Psoas muscle (tissue), 8 donors: ENCODE data around the gene NHLH1. TPM values are rescaled to one million over a fixed set of nuclear protein-coding genes. Genes with fewer than 3 reads are reported as not detected.

Experiments
- ATAC-seq, 4 donors: fragments of 200-7000 bp; cut with Tn5 transposase; one replicate each; pipeline ENCODE4 v1.9.1; 2020; ENCODE audit warnings: moderate library complexity in 3 of 4, mild to moderate bottlenecking in 2 of 4
- DNase-seq, 2 donors: peaks; one replicate each; pipeline ENCODE4 v3.0.0-alpha.2; 2020
- H3K27ac ChIP-seq: fragments of 200-600 bp; one replicate; pipeline ENCODE4 v1.8.0; 2022
- H3K27me3 ChIP-seq, 3 donors: fragments of 200-600 bp in 1 of 3; one replicate each; pipeline versions ENCODE4 v1.6.1 to v1.8.0; 2013 to 2022; ENCODE audit warnings: low read length in 2 of 3, mild to moderate bottlenecking in 2 of 3, moderate library complexity in 1 of 3; ENCODE audit not compliant: insufficient read depth in 3 of 3
- H3K36me3 ChIP-seq, 2 donors: fragments of 200-600 bp in 1 of 2; one replicate each; pipeline versions ENCODE4 v1.6.1 to v1.8.0; 2013 to 2022; ENCODE audit warnings: low read depth in 1 of 2, mild to moderate bottlenecking in 1 of 2, moderate library complexity in 1 of 2; ENCODE audit not compliant: insufficient read depth in 1 of 2
- H3K4me1 ChIP-seq: fragments of 200-600 bp; one replicate; pipeline ENCODE4 v1.8.0; 2022
- H3K4me3 ChIP-seq: fragments of 200-600 bp; one replicate; pipeline ENCODE4 v1.8.0; 2022; ENCODE audit warnings: mild to moderate bottlenecking
- H3K9me3 ChIP-seq: fragments of 200-600 bp; one replicate; pipeline ENCODE4 v1.8.0; 2022
- CTCF ChIP-seq: fragments of 200-600 bp; IDR thresholded peaks from one replicate; pipeline ENCODE4 v1.8.0; 2022; ENCODE audit warnings: antibody characterized with exemption
- WGBS, 3 donors: extraction: QIAGEN DNeasy Blood & Tissue Kit; methylation state at CpG; one replicate each; pipeline versions ENCODE4 v1.1.6 to v1.1.7; 2013; 5-methylcytosine and 5-hydroxymethylcytosine counted together
- intact Hi-C, 2 donors: fragments of 100-400 bp; cut with DNase I; formaldehyde crosslinking; loops; one replicate each; pipeline versions ENCODE4 v1.11.0 to v1.14.2; 2022
- polyA plus RNA-seq, 3 donors: library from polyadenylated mRNA; stranded (reverse); fragments of 200-250 nt; gene quantifications; one replicate each; pipeline ENCODE4 v1.2.3, GENCODE V29; 2013
- total RNA-seq, 4 donors: library from RNA; stranded (reverse); fragmentation: NEBNext Ultra II Directional in 2 of 4; extraction: Animal tissue kit (Norgen Biotek cat#: 25700) in 2 of 4; gene quantifications; one replicate each; pipeline versions ENCODE4 v1.2.1 to v1.2.4, GENCODE V29; 2021 to 2023
- donor health status: healthy with polysubstance abuse.
- donor health status: DM: no; HTN: no; CAD: no; lungs with moderate emphysema.
- donor health status: Bipolar disorder and iron deficiency.
- donor health status: healthy.
- donor health status: DM: yes; HTN: yes; CAD: no.
- donor health status: DM: no; HTN: no; CAD: no.
- donor health status: DM: no; HTN: no; CAD: no.
- donor health status: DM: yes; HTN: yes; CAD: no.

Gene NHLH1
- total and polyA plus RNA-seq, 7 donors = 0.06 to 0.20 (median 0.10) TPM; not detected in 3

- H3K27me3 ChIP-seq = peaks cover 0 to 11% (median 2%) of the 10 kb centered on the region in 3 donors
- no peaks in the 10 kb centered on the region for H3K4me1 ChIP-seq
- no peak for DNase-seq
- intact Hi-C loops = no loop called here
- ATAC-seq = no peak
- no peak for TF ChIP-seq CTCF
- no peak overlapping the region for H3K4me3 ChIP-seq
- H3K36me3 ChIP-seq = no peaks in the 10 kb centered on the region
- no peaks in the 10 kb centered on the region for H3K9me3 ChIP-seq
- WGBS, 3 donors = 94 to 95% (median 95%) methylated on average over 8 of the region's 8 CpGs
- no peak overlapping the region for H3K27ac ChIP-seq
Measured at GRCh38 chr1:160394673-160395072, 27.8 kb downstream of the NHLH1 start.

- Histone ChIP-seq H3K4me3 (no peak overlapping the region), H3K4me1 (peaks cover 4% of the 10 kb centered on the region), H3K27me3 (peaks cover 0 to 32% (median 7%) of the 10 kb centered on the region in 3 donors), H3K9me3 (no peaks in the 10 kb centered on the region), H3K36me3 (no peaks in the 10 kb centered on the region), H3K27ac (no peak overlapping the region)
- ATAC-seq (no peak), DNase-seq (no peak)
- intact Hi-C loops = no loop called here
- WGBS, 3 donors = 52 to 63% (median 55%) methylated on average over 1 of the region's 1 CpG
- TF ChIP-seq CTCF = no peak
Measured at GRCh38 chr1:160397651-160398050, 30.8 kb downstream of the NHLH1 start.

- Histone ChIP-seq H3K4me1 (peaks cover 4% of the 10 kb centered on the region), H3K27ac (no peak overlapping the region), H3K9me3 (no peaks in the 10 kb centered on the region), H3K27me3 (peaks cover 0 to 32% (median 7%) of the 10 kb centered on the region in 3 donors), H3K36me3 (no peaks in the 10 kb centered on the region), H3K4me3 (no peak overlapping the region)
- 73 to 80% (median 80%) methylated on average over 4 of the region's 4 CpGs for whole genome bisulfite sequencing, 3 donors
- DNase-seq (no peak), ATAC-seq (no peak)
- intact Hi-C loops = no loop called here
- TF ChIP-seq CTCF = no peak
Measured at GRCh38 chr1:160398823-160399222, 32.0 kb downstream of the NHLH1 start.

DNA sequence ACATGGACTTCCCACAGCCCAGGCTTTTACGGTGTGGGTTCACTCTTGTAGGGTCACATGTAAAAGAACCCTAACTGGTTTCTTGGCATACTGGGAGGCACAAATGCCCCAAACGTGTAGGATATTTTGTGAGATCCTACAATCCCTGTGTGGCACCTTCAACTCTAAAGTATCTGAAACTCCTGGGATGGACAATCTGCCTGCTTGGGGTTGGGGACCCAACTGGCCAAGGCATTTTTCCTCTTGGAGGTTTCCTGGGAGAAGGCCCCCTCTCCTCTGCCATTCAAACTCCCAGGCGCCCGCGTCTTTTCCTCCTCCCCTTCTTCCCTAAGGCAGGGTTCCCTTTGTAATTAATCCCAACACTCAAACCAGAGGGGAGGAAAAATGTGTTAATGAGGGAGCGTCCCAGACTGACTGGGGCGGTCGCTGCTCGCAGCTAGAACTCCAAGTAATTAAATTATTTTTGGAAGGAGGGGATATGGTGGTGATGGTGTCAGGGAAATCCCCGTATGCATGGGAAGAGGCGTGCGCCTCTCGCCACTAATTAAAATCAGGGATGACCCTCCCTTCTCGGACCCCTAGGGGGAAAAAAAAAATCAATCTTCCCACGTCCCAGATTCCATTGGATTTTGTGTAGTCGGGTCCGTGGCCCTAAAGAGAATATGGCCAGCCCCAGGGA is 32.8 kb downstream of the NHLH1 start:
- Histone ChIP-seq H3K4me1 (peaks cover 4% of the 10 kb centered on the region), H3K4me3 (peak overlapping the region; percentile 74), H3K27ac (peak overlapping the region; percentile 46), H3K36me3 (no peaks in the 10 kb centered on the region), H3K27me3 (peaks cover 0 to 27% (median 7%) of the 10 kb centered on the region in 3 donors), H3K9me3 (no peaks in the 10 kb centered on the region)
- intact Hi-C loops = no loop called here
- ATAC-seq = peak in 2 of 4 donors; percentile 3 to 22
- WGBS, 3 donors = 30 to 43% (median 37%) methylated on average over 17 of the region's 17 CpGs
- no peak for DNase-seq
- TF ChIP-seq CTCF = no peak
